Measurements from ENCODE around the gene FKBP5.

DNA sequence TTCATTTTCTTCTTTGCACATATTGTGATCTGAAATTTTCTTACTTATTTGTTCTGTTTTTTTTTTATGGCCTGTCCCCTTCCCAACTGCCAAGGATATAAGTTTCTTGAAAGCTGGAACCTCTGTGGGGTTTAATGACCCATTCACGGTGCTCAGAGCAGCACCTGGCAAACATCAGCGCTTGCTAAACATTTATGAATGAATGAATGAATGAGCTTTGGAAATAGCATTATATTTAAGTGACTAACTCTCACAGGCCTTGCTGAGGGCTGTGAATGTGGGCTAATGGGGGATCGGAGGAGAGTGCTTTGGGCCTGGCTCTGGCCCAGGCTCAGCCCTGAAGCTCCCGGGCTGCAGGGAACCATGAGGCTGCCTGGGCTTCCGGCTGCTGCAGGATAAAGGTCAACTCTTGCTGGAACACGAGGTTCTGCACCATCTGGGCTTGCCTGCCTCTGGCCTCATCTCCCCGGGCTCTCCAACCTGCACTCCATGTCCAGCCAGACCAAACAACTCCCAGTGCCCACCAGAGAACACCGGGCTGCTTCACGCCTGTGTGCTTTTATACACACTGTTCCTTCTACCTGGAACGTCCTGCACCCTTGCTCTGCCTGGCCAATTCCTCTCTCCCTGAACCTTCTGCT lies 33.5 kb upstream of the FKBP5 start:
- no peak for TF ChIP-seq POLR2A (IDR thresholded peaks at IDR 0.05; ENCODE audit: low read length)
- TF ChIP-seq GATA1 (IDR thresholded peaks at IDR 0.05; ENCODE audit: low read depth, low read length), result no peak
